SK-N-SH treated with all-trans-retinoic acid at 6 μM for 48 hours (cell line): ENCODE measurements around the gene MLX.

Experiments used
- ARNTL ChIP-seq: fragments of 450-650 bp; formaldehyde crosslinking; IDR thresholded peaks from 2 replicates; pipeline ENCODE4 v1.5.0; 2020; ENCODE audit warnings: low read depth, mild to moderate bottlenecking, moderate library complexity, borderline replicate concordance
- POU6F1 ChIP-seq: fragments of 250-450 bp; sonication (Bioruptor Pico); IDR thresholded peaks from 2 replicates; pipeline ENCODE4 v1.8.0; 2021; ENCODE audit warnings: low read depth, mild to moderate bottlenecking, moderate library complexity, borderline replicate concordance
- SNAI2 ChIP-seq: fragments of 250-450 bp; sonication (Bioruptor Pico); IDR thresholded peaks from 2 replicates; pipeline ENCODE4 v1.5.0; 2020; ENCODE audit warnings: mild to moderate bottlenecking, moderate library complexity

- TF ChIP-seq SNAI2 (CRISPR knock-in tag) (no peak), ARNTL (CRISPR knock-in tag) (no peak), POU6F1 (CRISPR knock-in tag) (no peak)
These were observed 49.4 kb upstream of the MLX start for GRCh38 chr17:42517516-42517915.
